HEK293T (cell line): ENCODE data around the gene DBH.
"Not testable (repeated sequence)": the region's sequence is repeated elsewhere in the genome, so short reads cannot be mapped to it uniquely, and the experiment has no call there.

Experiments used
- CTCF ChIA-PET: fragments of 350-600 bp; formaldehyde crosslinking; extraction: SDS; loops from one replicate; lab custom pipeline; 2021; ENCODE audit warnings: antibody characterized with exemption, inconsistent platforms; lab: Yijun Ruan, JAX
- POLR2A ChIA-PET: fragments of 350-600 bp; formaldehyde crosslinking; extraction: SDS; loops from one replicate; lab custom pipeline; 2020; ENCODE audit warnings: antibody characterized with exemption, inconsistent platforms; lab: Yijun Ruan, JAX
- DNase-seq: peaks from one replicate; pipeline ENCODE4 v3.0.0; 2012; ENCODE audit warnings: mixed read lengths; ENCODE audit errors: extremely low spot score
- ARNT ChIP-seq: fragments of 450-650 bp; IDR thresholded peaks from 2 replicates; pipeline ENCODE4 v1.6.1; 2017; ENCODE audit warnings: mild to moderate bottlenecking
- BHLHE40 ChIP-seq: fragments of 450-650 bp; IDR thresholded peaks from 2 replicates; pipeline ENCODE4 v1.6.1; 2016; ENCODE audit warnings: mild to moderate bottlenecking, moderate library complexity, borderline replicate concordance
- CTBP1 ChIP-seq: fragments of 450-650 bp; IDR thresholded peaks from 2 replicates; pipeline ENCODE4 v1.6.1; 2016; ENCODE audit warnings: borderline replicate concordance
- ELF4 ChIP-seq: fragments of 450-650 bp; IDR thresholded peaks from 2 replicates; pipeline ENCODE4 v1.6.1; 2017; ENCODE audit warnings: antibody characterized with exemption
- FOXA1 ChIP-seq: fragments of 450-650 bp; IDR thresholded peaks from 2 replicates; pipeline ENCODE4 v1.6.1; 2016; ENCODE audit warnings: mild to moderate bottlenecking
- FOXK2 ChIP-seq: fragments of 450-650 bp; IDR thresholded peaks from 2 replicates; pipeline ENCODE4 v1.6.1; 2016; ENCODE audit warnings: mild to moderate bottlenecking
- FOXM1 ChIP-seq: fragments of 450-650 bp; IDR thresholded peaks from 2 replicates; pipeline ENCODE4 v1.6.1; 2017; ENCODE audit warnings: mild to moderate bottlenecking, borderline replicate concordance
- HDGF ChIP-seq: fragments of 450-650 bp; IDR thresholded peaks from 2 replicates; pipeline ENCODE4 v1.6.1; 2017; ENCODE audit warnings: antibody characterized with exemption, borderline replicate concordance
- L3MBTL2 ChIP-seq: fragments of 450-650 bp; conservative IDR thresholded peaks from 2 replicates; pipeline ENCODE4 v1.6.1; 2016; ENCODE audit warnings: mild to moderate bottlenecking
- LEF1 ChIP-seq: fragments of 450-650 bp; IDR thresholded peaks from 2 replicates; pipeline ENCODE4 v1.6.1; 2017; ENCODE audit warnings: mild to moderate bottlenecking, borderline replicate concordance
- NFRKB ChIP-seq: fragments of 450-650 bp; IDR thresholded peaks from 2 replicates; pipeline ENCODE4 v1.6.1; 2016; ENCODE audit warnings: mild to moderate bottlenecking, moderate library complexity
- PKNOX1 ChIP-seq: fragments of 450-650 bp; IDR thresholded peaks from 2 replicates; pipeline ENCODE4 v1.6.1; 2016
- SP1 ChIP-seq: fragments of 450-650 bp; IDR thresholded peaks from 2 replicates; pipeline ENCODE4 v1.6.1; 2017
- SUZ12 ChIP-seq: fragments of 450-650 bp; IDR thresholded peaks from 2 replicates; pipeline ENCODE4 v1.6.1; 2016; ENCODE audit warnings: mild to moderate bottlenecking
- TARDBP ChIP-seq: fragments of 450-650 bp; IDR thresholded peaks from 2 replicates; pipeline ENCODE4 v1.6.1; 2016
- ZNF384 ChIP-seq: fragments of 450-650 bp; IDR thresholded peaks from 2 replicates; pipeline ENCODE4 v1.6.1; 2016

DBH gene

GRCh38 chr9:133671371-133671770 is 35.2 kb downstream of the DBH start:
- TF ChIP-seq SP1 (no peak), FOXK2 (no peak), BHLHE40 (no peak), ELF4 (no peak), CTBP1 (no peak), ZNF384 (no peak), SUZ12 (no peak), L3MBTL2 (no peak)
- CTCF ChIA-PET = no interaction called here
- DNase-seq = no peak
- POLR2A ChIA-PET = no interaction called here

GRCh38 chr9:133672503-133673257 is 36.5 kb downstream of the DBH start:
- DNase-seq = no peak
- TF ChIP-seq BHLHE40 = no peak
- TF ChIP-seq FOXA1 = no peak
- no peak for TF ChIP-seq SUZ12
- TF ChIP-seq ZNF384 = no peak
- ChIA-PET POLR2A (no interaction called here), CTCF (no interaction called here)

GRCh38 chr9:133673258-133673655 is 37.1 kb downstream of the DBH start:
- TF ChIP-seq SUZ12 (no peak), SP1 (no peak), LEF1 (no peak), FOXM1 (no peak), HDGF (no peak), FOXA1 (no peak), ZNF384 (no peak), NFRKB (no peak), ARNT (no peak), ELF4 (no peak)
- ChIA-PET CTCF (no interaction called here), POLR2A (no interaction called here)
- peak; percentile 33 for DNase-seq

GRCh38 chr9:133674091-133674490 is 37.9 kb downstream of the DBH start:
- DNase-seq = no peak
- CTCF ChIA-PET = no interaction called here
- POLR2A ChIA-PET = no interaction called here
- TF ChIP-seq FOXA1 (no peak), SP1 (no peak), FOXK2 (no peak), BHLHE40 (no peak), ARNT (no peak)

- DNase-seq, CTCF ChIA-PET, POLR2A ChIA-PET: not testable (repeated sequence)
Measured at GRCh38 chr9:133675796-133676195, 39.6 kb downstream of the DBH start.

GRCh38 chr9:133676450-133676849 is 40.3 kb downstream of the DBH start:
- POLR2A ChIA-PET = no interaction called here
- TF ChIP-seq PKNOX1 (no peak), HDGF (no peak), LEF1 (no peak), NFRKB (no peak), BHLHE40 (no peak), CTBP1 (no peak), SP1 (no peak), TARDBP (no peak), ELF4 (no peak), ZNF384 (no peak), ARNT (no peak), FOXK2 (no peak), L3MBTL2 (no peak), FOXM1 (no peak), SUZ12 (no peak), FOXA1 (no peak)
- no peak for DNase-seq
- CTCF ChIA-PET = no interaction called here

GRCh38 chr9:133677126-133678010 is 41.2 kb downstream of the DBH start:
- CTCF ChIA-PET = no interaction called here
- POLR2A ChIA-PET = no interaction called here
- no peak for DNase-seq
- TF ChIP-seq CTBP1 (no peak), LEF1 (no peak), FOXK2 (no peak), HDGF (no peak), ARNT (no peak), L3MBTL2 (no peak), NFRKB (no peak), ZNF384 (no peak), SUZ12 (no peak), SP1 (no peak), ELF4 (no peak), FOXA1 (no peak), BHLHE40 (no peak), FOXM1 (no peak), PKNOX1 (no peak), TARDBP (no peak)
